Calu3 (cell line): ENCODE measurements around the gene PAPPA2. TPM values are rescaled to one million over a fixed set of nuclear protein-coding genes. Genes with fewer than 3 reads are reported as not detected.

ENCODE experiments used
- BruUV-seq: library from RNA; stranded (reverse); fragments of 400-500 nt; replicated peaks from 2 replicates; lab custom pipeline; 2021; lab: Mats Ljungman, UMichigan
- CTCF ChIA-PET: fragments of 300-600 bp; sonication (Branson Sonifier 250); formaldehyde crosslinking; loops from one replicate; lab custom pipeline; 2022; ENCODE audit warnings: antibody characterized with exemption; lab: Charles Lee
- DNase-seq: peaks from one replicate; pipeline ENCODE4 v3.0.0; 2022
- H3K27ac Mint-ChIP-seq: one replicate; pipeline ENCODE4 v1.8.0; 2022; ENCODE audit warnings: mixed read lengths; ENCODE audit not compliant: unreplicated experiment
- H3K27me3 Mint-ChIP-seq: one replicate; pipeline ENCODE4 v1.8.0; 2022; ENCODE audit warnings: mixed read lengths; ENCODE audit not compliant: unreplicated experiment
- H3K36me3 Mint-ChIP-seq: one replicate; pipeline ENCODE4 v1.8.0; 2022; ENCODE audit warnings: mild to moderate bottlenecking, moderate library complexity, mixed read lengths; ENCODE audit not compliant: insufficient read depth, unreplicated experiment
- H3K4me1 Mint-ChIP-seq: one replicate; pipeline ENCODE4 v1.8.0; 2022; ENCODE audit warnings: mild to moderate bottlenecking, low read depth, mixed read lengths; ENCODE audit not compliant: unreplicated experiment
- H3K4me3 Mint-ChIP-seq: one replicate; pipeline ENCODE4 v1.8.0; 2022; ENCODE audit warnings: mild to moderate bottlenecking, low read depth, moderate library complexity, mixed read lengths; ENCODE audit not compliant: unreplicated experiment
- H3K9me3 Mint-ChIP-seq: one replicate; pipeline ENCODE4 v1.8.0; 2022; ENCODE audit warnings: low read depth, mixed read lengths; ENCODE audit not compliant: unreplicated experiment
- CTCF ChIP-seq: fragments of 200-600 bp; IDR thresholded peaks from one replicate; pipeline ENCODE4 v1.8.0; 2022; ENCODE audit warnings: antibody characterized with exemption; ENCODE audit not compliant: unreplicated experiment
- intact Hi-C: fragments of 100-400 bp; cut with micrococcal nuclease; formaldehyde crosslinking; loops from one replicate; pipeline ENCODE4 v1.10.0; 2022; ENCODE audit not compliant: unreplicated experiment
- total RNA-seq: library from RNA; stranded (reverse); gene quantifications from 2 replicates; pipeline ENCODE4 v1.2.3, GENCODE V29; 2022

Gene PAPPA2
- total RNA-seq, 1 experiment from 2014 or later = 0.14 TPM

- TF ChIP-seq CTCF = no peak
- intact Hi-C loops = no loop called here
- CTCF ChIA-PET = no interaction called here
- H3K4me3 Mint-ChIP-seq = no peak overlapping the region
- H3K9me3 Mint-ChIP-seq = no peaks in the 10 kb centered on the region
- BruUV-seq = no TSS peak
- H3K4me1 Mint-ChIP-seq = no peaks in the 10 kb centered on the region
- no peak for DNase-seq
- H3K27ac Mint-ChIP-seq = no peak overlapping the region
- H3K36me3 Mint-ChIP-seq = no peaks in the 10 kb centered on the region
- peaks cover 13% of the 10 kb centered on the region for H3K27me3 Mint-ChIP-seq
Observed at GRCh38 chr1:176733661-176734060, 270.7 kb downstream of the PAPPA2 start.

GRCh38 chr1:176735201-176735600, 272.2 kb downstream of the PAPPA2 start:
- Mint-ChIP-seq H3K4me3 (no peak overlapping the region), H3K27ac (no peak overlapping the region), H3K4me1 (no peaks in the 10 kb centered on the region), H3K36me3 (no peaks in the 10 kb centered on the region), H3K9me3 (no peaks in the 10 kb centered on the region), H3K27me3 (peaks cover 13% of the 10 kb centered on the region)
- CTCF ChIA-PET = no interaction called here
- intact Hi-C loops = no loop called here
- no TSS peak for BruUV-seq
- TF ChIP-seq CTCF = no peak
- no peak for DNase-seq

GRCh38 chr1:176736015-176736414, 273.0 kb downstream of the PAPPA2 start:
- no peak for TF ChIP-seq CTCF
- intact Hi-C loops = no loop called here
- no peaks in the 10 kb centered on the region for H3K36me3 Mint-ChIP-seq
- BruUV-seq = no TSS peak
- H3K27me3 Mint-ChIP-seq = peaks cover 13% of the 10 kb centered on the region
- no peak overlapping the region for H3K4me3 Mint-ChIP-seq
- no peaks in the 10 kb centered on the region for H3K9me3 Mint-ChIP-seq
- H3K4me1 Mint-ChIP-seq = no peaks in the 10 kb centered on the region
- no peak for DNase-seq
- no peak overlapping the region for H3K27ac Mint-ChIP-seq
- CTCF ChIA-PET = no interaction called here

GRCh38 chr1:176741181-176741580, 278.2 kb downstream of the PAPPA2 start:
- H3K4me1 Mint-ChIP-seq = no peaks in the 10 kb centered on the region
- CTCF ChIA-PET = no interaction called here
- BruUV-seq = no TSS peak
- no peak overlapping the region for H3K4me3 Mint-ChIP-seq
- no peak for TF ChIP-seq CTCF
- H3K9me3 Mint-ChIP-seq = no peaks in the 10 kb centered on the region
- DNase-seq = no peak
- intact Hi-C loops = no loop called here
- no peak overlapping the region for H3K27ac Mint-ChIP-seq
- no peaks in the 10 kb centered on the region for H3K36me3 Mint-ChIP-seq
- H3K27me3 Mint-ChIP-seq = peaks cover 37% of the 10 kb centered on the region
